Right forelimb (tissue), 1 donor: ENCODE measurements around the gene THBS1.

Source experiments
- DNase-seq: peaks from one replicate; pipeline ENCODE4 v3.0.0-alpha.2; 2018

The THBS1 gene

DNA sequence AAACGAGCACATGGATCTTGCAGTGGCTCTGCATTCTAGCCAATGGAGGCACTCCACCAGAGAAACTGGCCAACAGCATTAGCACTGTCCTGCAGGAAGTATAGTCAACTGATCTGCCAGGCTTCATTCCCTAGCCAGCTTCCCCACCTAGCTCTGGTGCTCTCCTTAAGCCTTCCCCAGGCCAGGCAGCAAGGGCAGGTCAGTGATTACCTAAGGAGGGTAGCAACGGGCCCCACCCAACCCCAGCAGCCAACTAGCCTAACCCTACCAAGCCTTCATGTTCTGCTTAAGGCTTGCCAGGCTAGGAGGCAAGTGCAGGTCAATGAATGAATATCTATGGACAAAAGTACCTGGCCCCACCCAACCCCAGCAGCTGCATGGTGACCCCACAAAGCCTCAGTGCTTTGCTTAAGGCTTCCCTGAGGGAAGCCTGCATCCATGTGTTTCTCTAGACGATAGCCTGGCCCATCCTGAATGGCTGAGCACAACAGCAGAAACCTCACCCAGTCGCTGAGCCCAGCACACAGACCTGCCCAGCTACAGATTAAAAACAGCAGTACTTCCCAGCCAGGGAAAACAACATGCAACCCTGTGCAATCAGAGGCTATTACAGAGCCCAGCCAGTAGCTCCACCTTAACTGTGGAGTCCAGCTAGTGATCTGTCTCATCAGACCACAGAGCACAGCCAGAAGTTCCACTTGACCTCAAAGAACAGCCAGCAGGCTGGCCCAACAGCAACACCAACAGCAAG is 28.5 kb downstream of the THBS1 start:
- DNase-seq = no peak

DNA sequence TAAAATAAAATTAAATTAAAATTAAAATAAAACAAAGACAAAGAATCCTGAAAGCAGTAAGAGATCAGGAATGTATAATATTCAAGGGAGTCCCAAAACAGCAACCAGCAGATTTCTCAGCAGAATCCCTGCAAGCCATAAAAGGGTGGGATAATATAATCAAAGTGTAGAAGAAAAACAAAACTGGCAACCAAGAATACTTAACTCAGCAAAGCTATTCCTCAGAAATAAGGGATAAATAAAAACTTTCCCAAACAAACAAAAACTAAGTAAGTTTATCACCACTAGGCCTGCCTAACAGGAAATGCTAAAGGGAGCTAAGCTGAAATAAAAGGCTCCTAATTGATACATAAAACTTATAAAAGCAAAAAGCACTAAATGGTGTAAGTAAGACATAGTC is 29.8 kb downstream of the THBS1 start:
- no peak for DNase-seq

DNA sequence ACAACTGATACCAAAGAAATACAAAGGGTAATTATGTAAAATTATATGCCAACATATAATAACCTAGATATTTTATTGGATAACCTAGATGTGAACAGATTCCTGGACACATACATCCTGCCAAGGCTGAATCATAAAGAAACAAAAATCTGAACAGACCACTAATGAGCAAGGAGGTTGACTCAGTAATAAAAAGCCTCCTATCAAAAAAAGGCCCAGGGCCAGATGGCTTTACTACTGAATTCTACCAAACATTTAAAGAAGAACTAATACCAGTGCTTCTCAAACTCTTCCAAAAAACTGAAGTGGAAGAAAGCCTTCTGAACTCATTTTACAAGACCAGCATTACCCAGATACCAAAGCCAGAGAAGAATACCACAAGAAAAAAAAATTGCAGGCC is 32.4 kb downstream of the THBS1 start:
- DNase-seq = no peak

DNA sequence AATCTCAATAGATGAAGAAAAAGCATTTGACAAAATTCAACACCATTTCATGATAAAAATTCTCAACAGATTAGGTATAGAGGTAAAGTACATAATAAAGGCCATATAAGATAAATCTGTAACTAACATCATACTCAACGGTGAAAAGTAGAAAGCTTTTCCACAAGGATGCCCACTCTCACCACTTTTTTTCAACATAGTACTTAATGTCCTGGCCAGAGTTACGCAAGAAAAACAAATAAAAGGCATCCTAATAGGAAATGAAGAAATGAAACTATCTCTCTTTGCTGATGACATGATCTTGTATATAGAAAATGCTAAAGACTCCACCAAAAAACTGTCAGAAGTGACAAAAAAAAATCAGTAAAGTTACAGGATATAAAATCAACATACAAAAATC is 33.0 kb downstream of the THBS1 start:
- no peak for DNase-seq

DNA sequence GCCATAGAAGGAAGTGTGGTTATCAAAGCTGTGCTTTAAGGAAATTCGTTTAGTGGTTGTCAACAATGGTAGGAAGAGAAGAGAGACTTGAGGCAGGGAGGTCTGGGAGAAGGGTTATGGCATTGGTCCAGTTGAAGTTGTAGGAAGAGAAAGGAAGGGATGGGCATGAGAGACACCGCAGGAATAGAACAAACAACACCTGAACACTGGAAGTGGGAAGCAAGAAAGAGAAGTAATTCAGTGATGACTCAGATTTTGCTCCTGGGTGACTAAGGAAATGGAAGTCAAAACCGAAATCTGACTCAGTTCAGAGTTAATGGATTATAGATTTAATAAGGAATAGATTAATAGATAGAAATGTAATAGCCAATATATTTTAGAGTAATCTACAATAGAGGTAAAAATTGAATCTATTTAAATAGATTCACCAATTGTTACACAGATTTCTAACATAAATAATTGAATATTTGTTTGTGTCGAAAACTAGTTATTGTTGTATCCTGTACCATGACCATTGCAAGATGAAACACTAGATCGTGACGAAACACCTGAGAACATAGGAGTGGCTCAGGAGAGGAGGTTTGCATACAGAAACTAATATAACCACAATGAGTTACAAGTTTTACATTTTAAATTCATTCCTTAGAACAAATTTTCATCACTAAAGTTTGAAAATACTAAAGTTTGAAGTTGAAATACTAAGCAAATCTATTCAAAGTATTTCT is 36.0 kb downstream of the THBS1 start:
- DNase-seq = no peak

- DNase-seq = no peak
These were observed 37.4 kb downstream of the THBS1 start for GRCh38 chr15:39618063-39618823.

GRCh38 chr15:39621210-39621609 is 40.3 kb downstream of the THBS1 start:
- DNase-seq = no peak

GRCh38 chr15:39621976-39622375 is 41.1 kb downstream of the THBS1 start:
- no peak for DNase-seq

DNA sequence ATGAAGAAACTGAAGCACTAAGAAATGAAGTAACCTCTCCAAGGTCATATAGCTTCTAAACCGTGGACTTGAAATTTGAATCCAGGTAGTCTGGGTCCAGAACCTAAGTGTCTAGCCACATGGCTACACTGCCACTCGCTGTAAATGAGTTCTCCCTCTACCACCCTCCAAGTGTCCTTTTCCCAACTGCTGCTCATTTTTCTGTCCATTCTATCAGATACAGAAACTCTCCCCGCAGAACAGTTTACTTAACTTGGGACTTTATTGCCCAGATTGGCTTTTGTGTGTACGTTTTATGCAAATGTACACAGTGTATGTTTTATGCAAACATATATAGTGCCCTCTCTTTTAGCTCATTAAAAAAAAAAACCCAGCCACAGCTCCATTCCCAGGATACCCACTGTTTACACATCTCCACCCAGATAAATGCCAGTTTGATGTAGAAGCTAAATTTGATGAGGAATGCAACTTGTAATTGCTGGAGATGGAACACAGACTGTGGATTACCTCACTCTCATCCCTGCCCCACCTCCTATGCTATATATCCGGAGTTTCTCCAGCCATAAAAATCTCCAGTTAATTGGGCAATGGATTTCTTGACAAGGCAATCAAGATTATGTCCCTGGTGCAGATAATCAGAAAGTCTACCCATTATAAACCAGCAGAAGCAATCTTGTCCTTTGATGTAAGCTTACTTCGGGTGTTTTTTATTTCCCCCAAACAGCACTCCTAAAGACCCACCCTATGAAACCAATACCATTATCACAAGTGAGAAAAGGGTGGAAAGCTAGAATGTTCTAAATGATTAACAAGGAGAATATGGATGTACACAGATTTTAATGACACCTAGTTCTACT is 42.0 kb downstream of the THBS1 start:
- no peak for DNase-seq

DNA sequence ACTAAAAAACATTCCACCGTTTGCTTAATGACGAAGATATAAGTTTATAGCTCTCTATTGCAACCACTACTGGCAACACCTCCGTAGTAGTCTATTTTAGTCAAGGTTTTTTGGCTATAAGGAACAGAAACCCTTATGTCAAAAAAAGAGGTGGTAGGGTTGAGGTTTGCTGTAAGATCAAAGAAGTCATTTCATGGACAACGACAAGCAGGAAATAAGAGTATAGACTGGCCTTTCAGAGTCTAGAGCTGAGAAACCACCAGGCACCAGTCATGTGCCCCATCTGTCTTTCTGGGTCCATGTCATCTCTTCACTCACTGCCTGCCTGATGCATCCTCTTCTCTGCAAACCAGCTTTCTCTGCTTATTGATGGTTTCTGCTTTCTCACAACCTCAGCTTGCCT is 42.7 kb downstream of the THBS1 start:
- DNase-seq = no peak

- no peak for DNase-seq
These were observed 43.9 kb downstream of the THBS1 start for GRCh38 chr15:39624806-39625205.

- no peak for DNase-seq
These were observed 44.6 kb downstream of the THBS1 start for GRCh38 chr15:39625451-39625850.

- no peak for DNase-seq
These were observed 45.0 kb downstream of the THBS1 start for GRCh38 chr15:39625856-39626255.

GRCh38 chr15:39627451-39628143 is 46.7 kb downstream of the THBS1 start:
- DNase-seq = no peak

GRCh38 chr15:39628144-39628508 is 47.2 kb downstream of the THBS1 start:
- no peak for DNase-seq

- DNase-seq = no peak
These were observed 47.8 kb downstream of the THBS1 start for GRCh38 chr15:39628546-39629257.

DNA sequence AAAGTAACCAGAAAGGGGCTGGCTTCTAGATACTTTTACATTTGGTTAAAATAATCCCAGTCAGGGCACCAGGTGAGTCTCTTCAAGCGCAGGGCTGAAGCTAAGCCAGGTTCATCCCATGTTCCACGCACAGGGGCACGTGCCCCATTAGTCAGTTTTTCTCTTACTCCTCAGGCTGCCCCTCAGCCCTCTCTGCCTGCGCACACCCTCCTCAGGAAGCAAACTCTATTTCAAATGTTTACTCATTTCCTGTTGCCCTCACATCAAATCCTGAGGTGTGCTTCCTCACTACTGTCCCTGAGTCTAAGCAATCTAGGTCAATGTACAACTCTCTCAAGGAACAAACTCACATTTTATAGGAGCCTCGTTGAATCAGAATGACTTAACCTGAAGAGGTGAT is 48.5 kb downstream of the THBS1 start:
- DNase-seq = no peak

GRCh38 chr15:39629906-39630305 is 49.0 kb downstream of the THBS1 start:
- no peak for DNase-seq

DNA sequence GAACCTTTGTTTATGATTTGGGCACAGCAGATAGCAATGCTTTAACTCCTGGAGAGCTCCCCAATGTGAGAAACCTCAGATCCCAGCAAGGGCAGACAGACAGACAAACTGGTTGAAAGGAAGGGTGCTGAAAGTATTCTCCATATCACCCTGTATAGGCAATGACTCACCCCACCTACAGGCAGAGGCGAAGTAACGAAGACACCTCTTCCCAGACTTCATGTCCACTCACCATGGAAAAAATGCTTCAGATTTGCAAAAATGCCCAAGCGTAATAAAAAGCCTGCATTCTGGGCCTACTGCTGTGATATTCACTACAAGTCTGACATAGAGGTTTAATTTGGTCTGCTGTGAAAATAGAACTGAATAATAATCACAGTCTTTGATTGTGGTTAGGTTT is 50.5 kb downstream of the THBS1 start:
- DNase-seq = no peak

DNA sequence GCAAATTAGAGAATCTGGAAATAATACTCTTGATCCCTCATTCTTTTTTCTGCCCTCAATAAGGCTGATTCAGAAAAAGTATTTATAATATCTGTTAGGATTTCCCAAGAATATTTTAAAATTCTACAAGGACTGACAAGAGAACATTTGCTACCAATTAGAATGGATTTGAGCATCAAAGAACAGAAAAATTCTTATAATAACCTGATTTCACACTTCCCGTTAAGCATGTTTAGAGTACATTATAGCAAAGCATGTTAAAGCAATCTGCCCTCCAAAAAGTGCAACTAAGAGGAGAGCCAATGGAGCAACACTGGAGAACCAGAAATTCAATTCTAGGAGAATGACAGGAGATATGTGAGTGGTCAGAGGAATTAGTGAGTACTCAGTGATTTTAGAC is 57.2 kb downstream of the THBS1 start:
- no peak for DNase-seq

- no peak for DNase-seq
These were observed 58.2 kb downstream of the THBS1 start for GRCh38 chr15:39639037-39639436.

- no peak for DNase-seq
These were observed 59.8 kb downstream of the THBS1 start for GRCh38 chr15:39640665-39641064.
